Gastroesophageal sphincter (tissue), 4 donors: ENCODE data around the gene ELK1. TPM values are rescaled to one million over a fixed set of nuclear protein-coding genes. Genes with fewer than 3 reads are reported as not detected.
"Not testable (repeated sequence)": the region's sequence is repeated elsewhere in the genome, so short reads cannot be mapped to it uniquely, and the experiment has no call there.

Source experiments
- ATAC-seq: fragments of 150-250 bp; one replicate; pipeline ENCODE4 v1.9.1; 2016; ENCODE audit warnings: mild to moderate bottlenecking, moderate library complexity
- H3K27ac ChIP-seq, 4 donors: fragments of 200-600 bp; sonication (generic) in 3 of 4; 1 replicate in 3 of 4; 2 replicates in 1 of 4; pipeline ENCODE4 v1.5.1; 2016 to 2019
- H3K27me3 ChIP-seq: fragments of 200-600 bp; sonication (generic); one replicate; pipeline ENCODE4 v1.5.1; 2019
- H3K36me3 ChIP-seq, 2 donors: fragments of 200-600 bp; sonication (generic); one replicate each; pipeline ENCODE4 v1.5.1; 2019; ENCODE audit warnings: control low read depth in 1 of 2
- H3K4me1 ChIP-seq, 3 donors: fragments of 200-600 bp; sonication (generic); 1 replicate in 2 of 3; 2 replicates in 1 of 3; pipeline ENCODE4 v1.5.1; 2016 to 2019; ENCODE audit warnings: control low read depth in 2 of 3
- H3K4me3 ChIP-seq, 2 donors: fragments of 200-600 bp; sonication (generic); one replicate each; pipeline ENCODE4 v1.5.1; 2019; ENCODE audit warnings: mild to moderate bottlenecking in 1 of 2, moderate library complexity in 1 of 2
- H3K9me3 ChIP-seq, 3 donors: fragments of 200-600 bp; sonication (generic); one replicate each; pipeline ENCODE4 v1.5.1; 2017 to 2019; ENCODE audit warnings: control low read depth in 2 of 3
- CTCF ChIP-seq, 4 experiments: fragments of 200-600 bp in 2 of 4; fragments of 450-650 bp in 2 of 4; sonication (generic) in 1 of 4; IDR thresholded peaks; one replicate each; pipeline ENCODE4 v1.5.1; 2017 to 2019; ENCODE audit warnings: antibody characterized with exemption in 4 of 4, mild to moderate bottlenecking in 2 of 4, moderate library complexity in 2 of 4
- EP300 ChIP-seq: sonication (generic); formaldehyde crosslinking; IDR thresholded peaks from one replicate; pipeline ENCODE4 v1.6.1; 2017; ENCODE audit warnings: antibody characterized with exemption, mild to moderate bottlenecking
- POLR2A ChIP-seq, 2 donors: fragments of 450-650 bp; IDR thresholded peaks; one replicate each; pipeline ENCODE4 v1.6.1; 2017; ENCODE audit warnings: antibody characterized with exemption in 2 of 2, mild to moderate bottlenecking in 2 of 2, moderate library complexity in 1 of 2
- POLR2AphosphoS5 ChIP-seq: sonication (generic); formaldehyde crosslinking; IDR thresholded peaks from one replicate; pipeline ENCODE4 v1.6.1; 2017; ENCODE audit warnings: antibody characterized with exemption
- WGBS, 2 donors: methylation state at CpG; one replicate each; pipeline ENCODE4 v1.1.5; 2018; ENCODE audit warnings: low coverage in 1 of 2; 5-methylcytosine and 5-hydroxymethylcytosine counted together
- total RNA-seq, 4 donors: library from RNA; depleted of rRNA; stranded (reverse); fragments of >200 nt; gene quantifications; one replicate each; pipeline ENCODE4 v1.1.0, GENCODE V29; 2016

The ELK1 gene
- total RNA-seq, 4 donors from 2014 or later, result 20.0 to 26.8 (median 26.2) TPM

GRCh38 chrX:47610511-47610910 is 39.9 kb downstream of the ELK1 start:
- WGBS, 2 donors, result 57 to 83% methylated on average over 1 to 4 of the region's 4 CpGs

GRCh38 chrX:47608130-47608810 is 42.1 kb downstream of the ELK1 start:
- no peak for ATAC-seq
- no peak for TF ChIP-seq POLR2AphosphoS5
- no peak for TF ChIP-seq EP300
- TF ChIP-seq POLR2A (IDR thresholded peaks at IDR 0.05), result no peak
- no peak for TF ChIP-seq CTCF (IDR thresholded peaks at IDR 0.05)
- Histone ChIP-seq H3K4me1 (no peaks in the 10 kb centered on the region), H3K27me3 (no peaks in the 10 kb centered on the region), H3K9me3 (no peaks in the 10 kb centered on the region), H3K27ac (no peak overlapping the region), H3K4me3 (no peak overlapping the region), H3K36me3 (no peaks in the 10 kb centered on the region)
- 37 to 53% methylated on average over 2 to 3 of the region's 9 CpGs for WGBS, 2 donors

More at GRCh38 chrX:47610511-47610910, 39.9 kb downstream of the ELK1 start:
- Histone ChIP-seq H3K9me3 (no peaks in the 10 kb centered on the region), H3K4me3 (no peak overlapping the region), H3K36me3 (no peaks in the 10 kb centered on the region), H3K27me3 (no peaks in the 10 kb centered on the region), H3K27ac (no peak overlapping the region), H3K4me1 (no peaks in the 10 kb centered on the region)
- ATAC-seq, result no peak
- TF ChIP-seq POLR2AphosphoS5 (no peak), CTCF (IDR thresholded peaks at IDR 0.05) (no peak), EP300 (no peak), POLR2A (IDR thresholded peaks at IDR 0.05) (no peak)

DNA sequence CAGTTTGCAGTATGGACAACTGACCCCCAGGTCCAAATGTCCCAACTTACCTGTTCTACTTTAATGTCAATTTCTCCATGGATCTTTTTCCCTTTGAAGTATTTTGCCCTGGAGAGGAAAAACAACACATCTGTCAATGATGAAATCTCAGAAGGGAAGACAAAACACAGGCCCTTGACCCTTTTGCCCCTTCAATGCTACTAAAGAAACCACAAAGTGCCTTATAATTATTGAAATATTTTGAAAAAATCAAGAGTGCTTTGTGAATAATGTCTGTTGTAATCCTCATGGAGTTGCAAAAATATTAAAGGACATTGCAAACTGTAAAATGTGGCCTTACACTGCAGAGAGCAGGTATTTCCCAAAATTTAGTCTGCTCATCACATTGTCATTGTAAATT is 43.3 kb downstream of the ELK1 start:
- Histone ChIP-seq H3K36me3 (no peaks in the 10 kb centered on the region), H3K9me3 (no peaks in the 10 kb centered on the region), H3K4me1 (no peaks in the 10 kb centered on the region), H3K27ac (no peak overlapping the region), H3K27me3 (no peaks in the 10 kb centered on the region), H3K4me3 (no peak overlapping the region)
- TF ChIP-seq CTCF (IDR thresholded peaks at IDR 0.05) (no peak), POLR2A (IDR thresholded peaks at IDR 0.05) (no peak), POLR2AphosphoS5 (no peak), EP300 (no peak)
- ATAC-seq, result no peak

DNA sequence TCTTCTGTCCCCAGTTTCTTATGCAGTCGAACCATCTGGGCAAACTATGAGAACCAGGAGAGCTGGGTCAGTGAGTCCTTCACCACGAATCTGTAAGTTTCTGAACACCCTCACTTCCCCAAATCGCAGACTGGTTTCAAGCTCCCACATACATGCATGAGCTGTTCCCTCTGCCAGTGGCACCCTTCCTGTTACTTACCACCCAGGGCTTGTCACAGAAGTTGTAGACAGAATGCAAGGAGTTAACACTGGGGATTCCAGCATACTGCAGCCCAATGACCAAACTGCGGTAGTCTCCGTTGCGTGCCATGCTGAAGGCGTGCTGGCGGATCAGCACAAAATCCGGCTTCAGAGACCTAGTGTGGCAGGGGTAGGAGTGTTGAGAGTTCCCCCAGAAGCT is 45.3 kb downstream of the ELK1 start:
- H3K27me3 ChIP-seq, result no peaks in the 10 kb centered on the region
- H3K9me3 ChIP-seq, result no peaks in the 10 kb centered on the region

DNA sequence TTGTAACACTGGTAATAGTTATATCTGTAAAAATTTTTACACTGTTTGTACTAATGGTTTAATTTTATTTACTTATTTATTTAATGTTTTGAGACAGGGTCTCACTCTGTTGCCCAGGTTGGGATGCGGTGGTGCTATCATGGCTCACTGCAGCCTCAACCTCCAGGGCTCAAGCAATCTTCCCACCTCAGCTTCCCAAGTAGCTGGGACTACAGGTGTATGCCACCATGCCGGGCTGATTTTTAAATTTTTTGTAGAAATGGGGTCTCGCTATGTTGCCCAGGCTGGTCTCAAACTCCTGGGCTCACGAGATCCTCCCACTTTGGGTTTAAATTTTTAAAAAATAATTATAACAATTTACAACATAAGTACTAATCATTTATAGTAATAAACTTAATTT is 47.2 kb downstream of the ELK1 start:
- not testable (repeated sequence) for H3K27me3 ChIP-seq, H3K4me1 ChIP-seq, H3K36me3 ChIP-seq, H3K27ac ChIP-seq, H3K9me3 ChIP-seq, ATAC-seq, H3K4me3 ChIP-seq
- 91 to 94% methylated on average over 4 of the region's 4 CpGs for WGBS, 2 donors

More for the DNA sequence above, 45.3 kb downstream of the ELK1 start:
- TF ChIP-seq POLR2A (IDR thresholded peaks at IDR 0.05) (no peak), CTCF (IDR thresholded peaks at IDR 0.05) (no peak), EP300 (no peak), POLR2AphosphoS5 (no peak)
- Histone ChIP-seq H3K36me3 (no peaks in the 10 kb centered on the region), H3K27ac (no peak overlapping the region), H3K4me3 (no peak overlapping the region), H3K4me1 (no peaks in the 10 kb centered on the region)
- WGBS, 2 donors, result 57% methylated on average over 3 of the region's 9 CpGs; no CpG with 5 or more reads in 1 of the 2 donors
- no peak for ATAC-seq
